NCI-H2081 treated with DMSO at 0.1 percent for 48 hours (cell line): ENCODE data around the gene FAM185A.
"Not testable (repeated sequence)": the region's sequence is repeated elsewhere in the genome, so short reads cannot be mapped to it uniquely, and the experiment has no call there.

Experiments used
- DNase-seq: peaks from one replicate; lab custom pipeline; 2025; lab: John Stamatoyannopoulos, UW

The FAM185A gene

DNA sequence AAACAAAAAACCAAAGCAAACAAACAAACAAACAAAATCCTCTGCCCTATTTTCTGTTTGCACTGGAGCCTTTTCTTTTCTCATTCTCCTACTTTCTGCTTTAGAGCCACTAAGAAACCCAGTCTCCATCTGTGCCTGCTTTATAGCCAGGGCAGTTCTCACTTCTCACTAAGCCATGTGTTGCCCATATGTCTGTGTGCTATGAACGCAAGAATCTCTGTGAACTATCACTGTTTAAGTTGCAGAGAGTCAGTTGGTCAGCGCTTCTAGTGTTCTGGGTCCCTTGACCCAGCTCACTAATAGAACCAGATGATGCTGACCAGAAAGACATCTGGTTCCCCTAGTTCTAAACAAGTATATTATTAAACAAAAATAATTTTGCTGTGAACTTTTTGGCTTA is 81.4 kb downstream of the FAM185A start:
- DNase-seq, result no peak

DNA sequence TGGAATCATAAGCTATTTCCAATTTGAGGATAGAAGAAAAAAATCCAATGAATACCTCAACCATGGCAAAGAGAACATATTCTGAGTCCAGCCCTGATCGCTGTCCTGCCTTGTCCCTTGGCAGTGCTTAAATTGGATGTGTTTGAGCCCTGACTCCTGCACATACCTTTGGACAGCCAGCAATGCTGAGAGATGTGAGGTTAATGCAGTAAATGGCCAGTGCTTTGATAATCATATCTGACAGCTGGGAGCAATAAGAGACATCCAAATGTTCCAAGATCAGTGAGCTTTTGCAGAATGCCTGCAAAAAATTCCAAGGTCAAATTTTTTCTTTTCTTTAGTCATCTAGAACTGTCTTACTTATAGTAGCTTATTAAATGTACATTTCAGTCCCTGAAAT is 83.9 kb downstream of the FAM185A start:
- no peak for DNase-seq

DNA sequence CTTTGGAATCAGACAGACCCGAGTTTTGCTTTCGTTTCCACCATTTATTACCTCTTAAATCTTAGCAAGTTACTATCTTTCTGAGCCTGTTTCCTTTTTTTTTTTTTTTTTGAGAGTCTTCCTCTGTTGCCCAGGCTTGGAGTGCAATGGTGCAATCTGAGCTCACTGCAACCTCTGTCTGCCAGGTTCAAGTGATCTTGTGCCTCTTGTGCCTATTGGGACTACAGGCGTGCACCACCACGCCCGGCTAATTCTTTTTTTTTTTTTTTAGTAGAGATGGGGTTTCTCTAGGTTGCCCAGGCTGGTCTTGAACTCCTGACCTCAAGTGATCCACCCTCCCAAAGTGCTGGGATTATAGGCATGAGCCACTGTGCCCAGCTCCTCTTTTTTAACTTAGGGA is 84.5 kb downstream of the FAM185A start:
- no peak for DNase-seq

DNA sequence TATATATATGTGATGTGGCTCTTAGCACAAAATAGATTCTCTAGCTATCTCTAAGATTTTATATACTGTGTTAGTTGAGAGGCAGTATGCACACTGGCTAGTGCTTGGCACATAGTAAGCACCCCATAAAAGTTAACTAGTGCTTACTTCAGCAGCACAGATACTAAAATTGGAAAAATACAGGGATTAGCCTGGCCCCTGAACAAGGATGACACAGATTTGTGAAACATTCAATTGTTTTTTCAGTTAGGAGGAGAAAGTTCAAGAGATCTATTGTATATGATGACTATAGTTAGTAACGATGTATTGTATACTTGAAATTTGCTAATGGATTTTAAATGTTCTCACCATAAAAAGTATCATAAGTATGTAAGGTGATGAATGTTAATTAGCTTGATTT is 85.7 kb downstream of the FAM185A start:
- DNase-seq, result no peak

DNA sequence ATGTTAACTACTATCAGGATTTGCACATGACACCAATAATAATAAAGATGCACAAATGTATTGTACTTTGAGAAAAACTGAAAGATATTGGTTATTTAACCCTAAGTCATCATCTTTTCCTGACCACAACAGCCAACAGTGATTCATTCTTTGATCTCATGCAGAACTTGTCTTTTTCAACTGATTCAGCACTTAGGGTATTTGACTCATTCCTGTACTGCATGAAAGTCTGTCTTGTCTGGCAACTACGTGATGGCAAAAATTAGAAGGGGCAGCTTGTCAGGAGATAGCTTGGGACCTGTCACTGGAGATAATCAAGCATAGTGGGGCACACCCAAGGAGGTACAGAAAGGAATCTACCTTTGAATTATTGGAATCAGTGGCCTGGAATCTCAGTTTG is 86.2 kb downstream of the FAM185A start:
- no peak for DNase-seq

DNA sequence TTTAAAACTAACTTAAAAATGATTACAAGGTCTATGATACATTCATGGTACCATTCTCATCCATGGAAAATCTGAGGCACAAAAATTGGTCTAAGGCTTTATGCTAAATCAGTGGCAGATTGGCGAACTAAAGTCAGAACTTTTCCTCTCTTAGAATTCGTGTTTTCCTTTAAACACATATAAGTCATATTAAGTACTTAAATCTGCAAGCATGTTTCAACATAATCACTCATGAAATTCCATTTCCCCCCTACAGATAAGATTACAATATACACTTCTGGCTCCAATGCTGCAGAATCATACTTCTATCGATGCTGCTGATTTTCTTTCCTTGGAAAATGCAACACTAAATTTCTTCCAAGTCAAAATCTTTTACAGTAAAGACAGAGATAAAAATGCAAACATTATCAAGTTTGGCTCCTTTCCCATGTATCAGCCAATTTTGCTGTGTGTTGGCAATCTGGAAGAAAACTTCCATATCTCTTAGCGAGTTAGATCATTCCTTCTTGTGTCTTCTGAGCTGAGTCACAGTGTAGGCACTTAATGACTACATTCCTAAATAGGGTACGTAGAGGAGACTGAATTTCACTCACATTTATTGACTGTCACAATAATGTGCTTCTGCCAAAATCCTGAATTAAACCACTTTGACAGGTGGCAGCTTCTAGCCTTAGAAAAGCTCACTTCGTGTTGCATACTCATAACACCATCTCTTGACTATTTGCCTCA is 87.6 kb downstream of the FAM185A start:
- DNase-seq, result no peak

DNA sequence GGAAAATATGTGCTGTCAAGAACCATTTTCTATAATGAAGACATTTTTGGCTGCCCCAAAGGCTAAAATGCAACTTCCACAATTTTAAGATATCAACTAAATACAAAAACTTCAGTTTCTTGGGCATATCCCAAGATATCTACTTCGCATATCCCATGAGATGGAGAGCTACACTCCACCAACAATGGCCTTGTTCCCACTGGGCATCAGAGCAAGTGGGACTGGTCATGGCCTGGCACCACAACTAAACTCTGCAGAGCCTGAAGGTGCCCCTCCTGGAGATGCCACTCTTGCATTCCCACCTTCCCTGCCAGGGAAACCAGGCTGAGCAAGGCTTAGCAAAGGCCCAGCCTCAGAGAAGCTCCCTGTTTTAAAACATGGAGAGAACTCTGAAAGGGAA is 88.2 kb downstream of the FAM185A start:
- DNase-seq, result no peak

DNA sequence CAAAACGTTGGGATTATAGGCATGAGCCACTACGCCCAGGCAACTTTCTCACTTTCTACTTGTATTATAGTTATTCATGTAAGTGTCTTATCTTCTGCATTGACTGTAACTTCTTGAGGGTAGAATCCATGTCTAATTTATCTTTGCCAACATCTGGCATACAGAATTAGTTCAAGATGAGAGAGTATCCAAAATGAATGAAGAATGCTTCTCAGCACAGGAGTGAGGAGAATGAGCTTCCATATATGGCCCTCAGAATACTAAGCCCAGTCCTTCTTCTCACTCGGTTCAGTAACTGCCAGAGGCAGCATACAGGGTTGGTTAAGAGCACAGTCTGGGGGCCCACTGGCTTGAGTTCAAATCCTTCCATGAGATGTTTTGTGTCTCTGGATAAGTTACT is 89.0 kb downstream of the FAM185A start:
- DNase-seq, result no peak

DNA sequence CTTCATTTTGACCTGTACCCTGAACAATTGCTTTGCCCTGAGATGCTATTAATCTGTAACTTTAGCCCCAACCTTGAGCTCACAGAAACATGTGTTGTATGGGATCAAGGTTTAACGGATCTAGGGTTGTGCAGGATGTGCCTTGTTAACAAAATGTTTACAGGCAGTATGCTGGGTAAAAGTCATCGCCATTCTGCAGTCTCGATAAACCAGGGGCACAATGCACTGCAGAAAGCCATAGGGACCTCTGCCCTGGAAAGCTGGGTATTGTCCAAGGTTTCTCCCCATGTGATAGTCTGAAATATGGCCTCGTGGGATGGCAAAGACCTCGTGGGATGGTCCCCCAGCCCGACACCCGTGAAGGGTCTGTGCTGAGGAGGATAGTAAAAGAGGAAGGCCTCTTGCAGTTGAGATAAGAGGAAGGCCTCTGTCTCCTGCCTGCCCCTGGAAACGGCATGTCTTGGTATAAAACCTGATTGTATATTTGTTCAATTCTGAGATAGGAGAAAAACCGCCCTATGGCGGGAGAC is 89.8 kb downstream of the FAM185A start:
- DNase-seq, result not testable (repeated sequence)

DNA sequence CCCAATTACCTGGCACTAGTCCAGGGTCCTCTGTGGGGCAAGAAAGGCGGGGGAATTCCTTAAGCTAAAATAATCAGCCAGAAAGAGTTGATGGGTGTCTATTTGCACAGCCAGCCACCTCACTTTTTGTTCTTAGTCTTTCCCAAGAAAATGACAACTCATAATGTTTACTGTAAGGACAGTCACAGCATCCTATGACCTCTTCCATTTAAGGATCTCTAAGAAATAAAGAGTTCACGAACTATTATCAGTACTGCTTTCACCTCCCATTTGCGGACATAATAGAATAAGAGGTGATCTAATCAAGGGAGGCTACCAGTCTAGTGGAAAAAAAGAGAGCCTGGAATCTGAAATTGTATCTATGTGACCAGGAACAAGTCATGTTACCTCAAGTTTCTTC is 91.6 kb downstream of the FAM185A start:
- no peak for DNase-seq

DNA sequence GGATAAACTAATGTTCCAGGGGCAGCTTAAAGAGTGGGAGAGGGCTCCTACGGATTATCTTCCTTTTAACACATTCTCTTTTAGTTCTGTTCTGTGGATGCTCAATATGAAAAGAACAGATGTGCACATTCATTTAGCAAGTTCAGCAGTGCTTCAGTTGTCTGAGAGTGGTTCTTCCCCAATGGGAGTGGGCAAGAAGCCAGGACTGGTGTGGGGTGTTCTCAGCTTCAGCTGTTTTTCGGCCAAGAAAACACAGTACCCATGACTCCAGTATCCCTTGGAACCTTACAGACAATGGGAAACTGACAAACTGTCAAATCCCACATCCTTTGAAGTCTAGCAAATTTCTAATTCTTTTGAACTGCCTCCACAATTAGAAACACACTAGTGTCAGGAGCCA is 92.5 kb downstream of the FAM185A start:
- no peak for DNase-seq

DNA sequence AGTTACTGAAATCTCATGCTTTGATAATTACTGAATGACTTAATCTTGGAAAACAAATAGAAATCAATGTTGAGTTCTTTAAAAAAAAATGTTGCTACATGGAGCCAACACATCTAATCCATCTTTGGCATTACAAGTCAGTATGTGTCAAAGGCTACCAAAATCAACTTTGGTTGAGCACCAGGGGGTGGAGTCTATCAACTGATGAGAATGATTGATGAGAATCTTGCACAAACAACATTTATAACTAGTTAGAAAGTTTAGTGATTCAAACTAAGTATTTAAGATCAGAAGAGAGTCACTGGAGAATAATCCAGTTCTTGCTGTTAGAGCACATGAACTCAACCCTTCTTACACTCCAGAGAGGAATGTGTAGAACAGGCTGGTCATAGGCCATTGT is 93.5 kb downstream of the FAM185A start:
- no peak for DNase-seq

DNA sequence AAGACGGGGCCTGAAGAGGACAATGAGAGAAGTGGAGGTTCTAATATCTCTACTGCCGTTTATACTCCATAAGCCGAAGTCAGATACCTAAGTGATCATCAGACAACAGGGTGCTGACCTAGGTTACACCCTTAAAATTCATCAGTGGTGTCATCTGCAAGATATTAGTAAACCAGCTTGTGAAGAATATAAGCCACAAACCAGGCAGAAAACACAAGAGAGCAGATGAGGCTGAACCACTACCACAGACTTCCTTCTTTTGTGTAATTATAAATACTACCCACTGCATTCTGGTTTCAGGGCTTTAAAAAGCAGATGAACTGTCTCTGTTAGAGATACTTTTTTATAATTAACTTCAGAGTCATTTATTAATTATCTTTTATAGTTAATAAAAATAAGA is 95.1 kb downstream of the FAM185A start:
- DNase-seq, result no peak

DNA sequence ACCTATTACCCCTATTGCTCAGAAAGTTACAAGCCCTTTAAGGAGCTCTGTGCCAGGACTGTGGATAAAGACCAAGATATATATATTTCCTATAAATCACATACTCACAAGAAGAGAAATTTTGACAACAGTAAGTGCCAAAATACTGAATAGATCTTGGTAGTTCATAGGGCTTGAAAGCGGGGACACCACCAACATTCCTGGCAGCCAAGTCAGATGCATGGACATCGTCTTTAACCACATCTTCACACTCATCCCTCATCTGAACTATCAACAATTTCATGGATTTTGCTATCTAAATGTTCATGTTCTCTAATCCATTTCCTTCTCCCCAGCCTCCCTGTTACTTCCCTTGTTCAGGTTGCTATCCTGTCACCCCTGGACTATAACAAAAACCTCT is 96.5 kb downstream of the FAM185A start:
- no peak for DNase-seq

DNA sequence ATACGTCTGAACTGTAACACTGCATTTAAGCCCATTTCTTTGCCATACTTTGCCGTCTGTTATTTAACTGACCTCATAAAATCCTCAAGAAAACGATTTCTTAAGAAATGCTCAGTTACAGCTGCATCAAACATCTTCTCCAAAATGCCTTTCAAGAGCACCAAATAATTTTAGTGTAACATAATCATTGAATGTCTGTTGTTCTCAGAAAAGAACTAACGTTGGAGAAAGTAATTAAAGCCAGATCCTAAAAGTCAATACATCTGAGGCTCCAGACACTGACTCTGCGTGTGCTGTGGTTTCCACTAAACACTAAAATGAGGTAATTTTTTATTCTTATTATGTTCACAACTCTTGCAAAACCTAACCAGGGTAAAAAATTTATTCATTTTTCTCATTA is 100.3 kb downstream of the FAM185A start:
- DNase-seq, result no peak

DNA sequence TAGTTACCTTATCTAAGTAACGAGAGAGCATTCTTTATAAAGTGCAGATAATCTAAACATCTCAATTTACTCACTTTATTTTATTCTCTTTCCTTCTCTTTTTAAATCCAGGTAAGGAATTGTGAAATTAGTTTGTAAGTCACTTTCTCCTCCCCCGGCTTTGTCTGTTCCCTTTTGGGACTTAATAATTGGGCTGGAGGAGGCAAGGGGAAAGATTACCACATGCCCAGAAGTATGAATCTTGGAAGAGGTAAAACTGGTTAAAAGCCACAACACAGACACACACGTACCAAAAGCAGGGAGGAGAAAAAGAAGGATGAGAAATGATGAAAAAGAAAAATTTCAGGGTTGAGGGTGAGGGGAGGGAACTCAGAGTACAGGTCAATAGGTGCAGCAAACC is 100.7 kb downstream of the FAM185A start:
- DNase-seq, result no peak

DNA sequence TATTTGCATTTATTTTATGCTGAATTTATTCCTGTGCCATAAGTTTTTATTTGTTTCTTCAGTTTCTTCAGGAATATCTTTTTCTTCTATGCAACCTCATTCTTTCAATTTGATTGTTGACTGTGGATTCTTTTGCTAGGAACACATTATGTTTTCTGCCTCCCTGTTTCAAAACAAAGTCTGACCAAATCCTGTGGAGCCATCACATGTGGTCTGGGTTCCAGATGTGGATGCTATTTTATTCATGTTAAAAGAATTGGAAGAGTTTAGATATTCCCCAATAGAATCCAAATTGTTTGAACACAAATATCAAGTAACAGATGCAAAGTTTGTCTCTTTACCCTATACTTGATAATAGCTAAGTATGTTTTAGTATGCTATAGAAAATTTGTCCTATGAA is 107.2 kb downstream of the FAM185A start:
- no peak for DNase-seq
